ENCODE data around the gene TSPEAR. TPM values are rescaled to one million over a fixed set of nuclear protein-coding genes. Genes with fewer than 3 reads are reported as not detected.
"Not testable (repeated sequence)": the region's sequence is repeated elsewhere in the genome, so short reads cannot be mapped to it uniquely, and the experiment has no call there.

TSPEAR gene
- polyA plus RNA-seq, 4 donors, result 0.09 to 0.53 (median 0.27) TPM; not detected in 1

DNA sequence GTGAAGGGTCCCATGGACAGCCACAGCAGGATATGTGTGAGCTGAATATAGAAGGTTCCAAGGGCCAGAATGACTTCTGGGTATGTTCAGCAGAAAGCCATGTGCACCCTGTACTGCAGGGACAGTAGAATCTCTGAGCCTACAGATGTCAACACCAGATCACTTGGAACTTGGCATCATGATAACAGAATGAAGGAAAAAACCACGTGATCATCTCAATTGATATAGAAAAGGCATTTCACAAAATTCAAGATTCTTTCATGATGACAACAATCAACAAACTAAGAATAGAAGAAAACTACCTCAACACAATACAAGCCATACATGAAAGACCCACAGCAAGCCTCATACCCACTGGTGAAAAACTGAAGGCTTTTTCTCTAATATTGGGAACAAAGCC lies 43.8 kb downstream of the TSPEAR start:
- no peak for FAIRE-seq

DNA sequence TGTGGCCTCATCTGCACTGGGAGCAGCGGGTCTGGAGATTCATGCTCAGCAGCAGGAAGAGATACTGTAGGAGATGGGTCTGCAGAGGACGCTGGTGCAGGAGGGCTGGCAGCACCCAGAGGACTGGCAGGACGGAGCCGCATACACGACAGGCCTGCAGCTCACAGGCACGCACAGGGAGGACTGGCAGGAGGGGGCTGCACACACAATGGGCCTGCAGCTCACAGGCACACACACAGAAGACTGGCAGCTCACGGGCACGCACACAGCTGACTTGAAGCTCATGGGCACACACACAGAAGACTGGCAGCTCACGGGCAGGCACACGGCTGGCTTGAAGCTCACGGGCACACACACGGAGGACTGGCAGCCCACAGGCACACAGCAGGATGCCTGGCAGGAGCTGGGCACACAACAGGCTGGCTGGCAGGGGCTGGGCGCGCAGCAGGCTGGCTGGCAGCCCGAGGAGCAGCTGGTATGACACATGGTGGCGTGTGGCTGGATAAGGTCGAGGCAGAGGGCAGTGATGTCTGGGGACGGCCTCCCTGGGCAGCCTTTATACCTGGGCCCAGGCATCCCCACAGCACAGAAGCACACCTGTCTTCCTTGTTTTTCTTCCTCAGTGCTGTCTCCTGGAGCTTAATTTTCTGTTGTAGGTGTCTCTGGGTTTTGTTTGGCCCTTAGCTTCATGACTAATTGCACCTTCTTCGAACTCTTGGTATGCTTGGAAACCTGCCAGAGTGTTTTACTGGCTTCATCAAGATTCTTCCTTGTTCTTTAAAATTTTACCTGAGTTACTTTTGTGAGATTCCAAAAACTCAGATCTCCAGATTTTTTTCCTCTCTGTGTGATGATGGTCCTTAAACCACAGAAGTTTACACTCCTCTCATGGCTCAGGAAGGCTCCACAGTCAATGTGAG lies 44.7 kb downstream of the TSPEAR start, which contains the start of gene KRTAP12-2:
Gene KRTAP12-2, minus strand, starts transcription at position 527 of the 920 bp plus-strand sequence. Its CDS starts 41 bp downstream, at position 486.
- no peaks in the 10 kb centered on the region for H3K36me3 ChIP-seq (ENCODE audit: control insufficient read depth in 3 of 3, insufficient read depth in 2 of 3, low read depth in 1 of 3, low read length in 3 of 3)
- H3K4me3 ChIP-seq (ENCODE audit: low read depth in 1 of 3, low read length in 3 of 3), result no peak within 1 kb of the TSS
- H3K4me1 ChIP-seq (ENCODE audit: control insufficient read depth in 3 of 3, insufficient read depth in 2 of 3, low read depth in 1 of 3, low read length in 2 of 3), result no peaks in the 10 kb centered on the region
- H3K27me3 ChIP-seq (ENCODE audit: control insufficient read depth in 3 of 3, insufficient read depth in 3 of 3, low read length in 3 of 3), result peaks cover 0 to 4% (median 0%) of the 10 kb centered on the region in 3 donors
- DNase-seq (no peak), FAIRE-seq (no peak)
- H3K9me3 ChIP-seq (ENCODE audit: control insufficient read depth in 2 of 2, insufficient read depth in 1 of 2, low read depth in 1 of 2, low read length in 1 of 2), result peaks cover 0 to 17% of the 10 kb centered on the region in 2 donors
- WGBS, 3 donors, result 38 to 70% (median 47%) methylated on average over 18 to 19 of the region's 19 CpGs
- H3K27ac ChIP-seq (ENCODE audit: low read depth in 1 of 3, low read length in 2 of 3), result no peak within 1 kb of the TSS

More for the DNA sequence above, 43.8 kb downstream of the TSPEAR start:
- Histone ChIP-seq H3K4me3 (ENCODE audit: low read depth in 1 of 3, low read length in 3 of 3) (no peak overlapping the region), H3K9me3 (ENCODE audit: control insufficient read depth in 2 of 2, insufficient read depth in 1 of 2, low read depth in 1 of 2, low read length in 1 of 2) (peaks cover 0 to 23% of the 10 kb centered on the region in 2 donors), H3K27ac (ENCODE audit: low read depth in 1 of 3, low read length in 2 of 3) (no peak overlapping the region), H3K27me3 (ENCODE audit: control insufficient read depth in 3 of 3, insufficient read depth in 3 of 3, low read length in 3 of 3) (peaks cover 0 to 4% (median 0%) of the 10 kb centered on the region in 3 donors), H3K36me3 (ENCODE audit: control insufficient read depth in 3 of 3, insufficient read depth in 2 of 3, low read depth in 1 of 3, low read length in 3 of 3) (no peaks in the 10 kb centered on the region), H3K4me1 (ENCODE audit: control insufficient read depth in 3 of 3, insufficient read depth in 2 of 3, low read depth in 1 of 3, low read length in 2 of 3) (no peaks in the 10 kb centered on the region)
- DNase-seq, result no peak
- WGBS, 3 donors, result 43 to 70% (median 69%) methylated on average over 1 of the region's 1 CpG

DNA sequence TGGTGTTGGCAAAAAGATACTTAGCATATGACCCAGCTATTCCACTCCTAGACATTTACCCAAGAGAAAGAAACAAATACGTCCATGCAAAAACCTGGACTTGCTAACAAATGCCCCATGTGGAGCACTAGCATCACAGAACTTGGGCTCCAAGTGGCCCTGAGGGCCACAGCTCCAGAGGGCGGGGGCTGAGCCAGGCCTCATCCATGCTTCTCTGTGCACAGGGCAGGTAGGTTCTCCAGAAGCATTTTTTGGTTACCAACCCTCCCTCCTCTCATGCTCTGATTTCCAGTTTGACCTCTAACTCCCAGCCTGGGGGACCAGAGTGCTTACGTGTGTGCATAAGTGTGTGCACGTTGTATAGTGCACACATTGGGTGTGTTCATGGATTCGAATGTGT lies 46.7 kb downstream of the TSPEAR start:
- H3K27ac ChIP-seq (ENCODE audit: low read depth in 1 of 3, low read length in 2 of 3), result no peak overlapping the region
- peaks cover 0 to 4% of the 10 kb centered on the region in 2 donors for H3K9me3 ChIP-seq (ENCODE audit: control insufficient read depth in 2 of 2, insufficient read depth in 1 of 2, low read depth in 1 of 2, low read length in 1 of 2)
- DNase-seq, result no peak
- FAIRE-seq, result no peak
- no peak overlapping the region for H3K4me3 ChIP-seq (ENCODE audit: low read depth in 1 of 3, low read length in 3 of 3)
- H3K4me1 ChIP-seq (ENCODE audit: control insufficient read depth in 3 of 3, insufficient read depth in 2 of 3, low read depth in 1 of 3, low read length in 2 of 3), result no peaks in the 10 kb centered on the region
- H3K36me3 ChIP-seq (ENCODE audit: control insufficient read depth in 3 of 3, insufficient read depth in 2 of 3, low read depth in 1 of 3, low read length in 3 of 3), result no peaks in the 10 kb centered on the region
- WGBS, 3 donors, result 82 to 86% (median 83%) methylated on average over 5 of the region's 5 CpGs
- H3K27me3 ChIP-seq (ENCODE audit: control insufficient read depth in 3 of 3, insufficient read depth in 3 of 3, low read length in 3 of 3), result peaks cover 0 to 4% (median 0%) of the 10 kb centered on the region in 3 donors

DNA sequence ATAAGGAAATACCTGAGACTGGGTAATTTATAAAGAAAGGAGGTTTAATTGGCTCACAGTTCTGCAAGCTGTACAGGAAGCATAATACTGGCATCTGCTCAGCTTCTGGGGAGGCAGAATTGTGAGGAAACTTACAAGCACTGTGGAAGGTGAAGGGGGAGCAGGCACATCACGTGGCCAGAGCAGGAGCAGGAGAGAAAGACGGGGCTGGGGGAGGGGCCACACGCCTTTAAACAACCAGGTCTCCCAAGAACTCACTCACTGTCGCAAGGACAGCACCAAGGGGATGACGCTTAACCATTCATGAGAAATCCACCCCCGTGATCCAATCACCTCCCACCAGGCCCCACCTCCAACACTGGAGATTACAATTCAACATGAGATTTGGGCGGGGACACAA lies 49.8 kb downstream of the TSPEAR start:
- DNase-seq; H3K9me3 ChIP-seq (ENCODE audit: control insufficient read depth in 2 of 2, insufficient read depth in 1 of 2, low read depth in 1 of 2, low read length in 1 of 2); H3K4me1 ChIP-seq (ENCODE audit: control insufficient read depth in 3 of 3, insufficient read depth in 2 of 3, low read depth in 1 of 3, low read length in 2 of 3); FAIRE-seq; H3K4me3 ChIP-seq (ENCODE audit: low read depth in 1 of 3, low read length in 3 of 3); H3K27ac ChIP-seq (ENCODE audit: low read depth in 1 of 3, low read length in 2 of 3); H3K36me3 ChIP-seq (ENCODE audit: control insufficient read depth in 3 of 3, insufficient read depth in 2 of 3, low read depth in 1 of 3, low read length in 3 of 3); H3K27me3 ChIP-seq (ENCODE audit: control insufficient read depth in 3 of 3, insufficient read depth in 3 of 3, low read length in 3 of 3): not testable (repeated sequence)
- WGBS, 3 donors, result 47 to 73% (median 55%) methylated on average over 7 of the region's 7 CpGs

DNA sequence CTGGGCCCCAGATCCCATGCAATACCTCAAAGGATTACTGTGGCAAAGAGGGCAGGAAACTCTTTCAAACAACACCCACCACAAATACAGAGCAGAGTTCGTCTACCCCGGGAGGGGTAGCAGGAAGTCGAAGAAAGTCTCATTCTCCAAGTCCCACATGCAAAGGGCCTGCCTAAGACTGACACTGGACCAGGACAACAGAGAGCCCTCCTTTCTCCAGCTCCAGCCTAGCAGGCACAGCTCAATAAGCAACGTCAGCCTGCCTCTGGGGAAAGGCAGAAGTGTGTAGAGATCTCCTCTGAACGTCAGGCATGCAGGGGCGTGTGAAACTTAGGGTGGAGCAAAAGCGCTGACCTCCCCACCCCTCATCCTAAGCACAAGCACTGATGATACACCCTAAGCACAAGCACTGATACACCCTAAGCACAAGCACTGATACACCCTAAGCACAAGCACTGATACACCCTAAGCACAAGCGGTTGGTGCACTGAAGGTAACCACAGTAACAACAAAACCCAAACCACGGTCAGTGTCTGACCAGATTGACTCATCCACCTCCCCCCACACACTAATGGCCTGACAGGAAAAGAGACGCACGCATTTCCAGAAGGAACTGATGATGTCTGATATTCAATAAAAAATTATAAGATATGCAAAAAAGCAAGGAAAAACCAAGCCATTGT lies 52.3 kb downstream of the TSPEAR start:
- 24 to 54% (median 34%) methylated on average over 11 of the region's 11 CpGs for WGBS, 3 donors
- DNase-seq, result peak in 1 of 2 donors; percentile 26
- no peaks in the 10 kb centered on the region for H3K27me3 ChIP-seq (ENCODE audit: control insufficient read depth in 3 of 3, insufficient read depth in 3 of 3, low read length in 3 of 3)
- peaks cover 1 to 8% of the 10 kb centered on the region in 2 donors for H3K9me3 ChIP-seq (ENCODE audit: control insufficient read depth in 2 of 2, insufficient read depth in 1 of 2, low read depth in 1 of 2, low read length in 1 of 2)
- no peaks in the 10 kb centered on the region for H3K36me3 ChIP-seq (ENCODE audit: control insufficient read depth in 3 of 3, insufficient read depth in 2 of 3, low read depth in 1 of 3, low read length in 3 of 3)
- peak overlapping the region in 1 of 3 donors; percentile 83 for H3K27ac ChIP-seq (ENCODE audit: low read depth in 1 of 3, low read length in 2 of 3)
- peaks cover 0 to 3% (median 0%) of the 10 kb centered on the region in 3 donors for H3K4me1 ChIP-seq (ENCODE audit: control insufficient read depth in 3 of 3, insufficient read depth in 2 of 3, low read depth in 1 of 3, low read length in 2 of 3)
- no peak overlapping the region for H3K4me3 ChIP-seq (ENCODE audit: low read depth in 1 of 3, low read length in 3 of 3)
- FAIRE-seq, result no peak

DNA sequence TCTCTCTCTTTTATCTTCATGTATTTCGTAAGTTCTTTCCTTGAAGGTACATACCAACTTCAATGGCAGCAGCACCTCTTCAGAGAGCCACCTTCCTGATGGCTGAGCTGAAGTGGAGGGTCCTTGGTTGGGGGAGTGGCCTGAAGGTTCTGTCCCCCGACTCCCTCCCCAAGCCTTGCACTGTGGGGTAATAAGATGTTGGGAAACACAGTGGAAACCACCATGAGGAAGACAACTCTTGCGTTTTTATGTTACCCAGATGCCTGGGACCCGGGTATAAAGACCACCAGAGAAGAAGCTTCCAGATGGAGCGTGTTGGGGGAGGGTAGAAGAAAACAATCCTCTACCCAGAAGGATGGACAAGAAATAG lies 52.8 kb downstream of the TSPEAR start:
- Histone ChIP-seq H3K4me1 (ENCODE audit: control insufficient read depth in 3 of 3, insufficient read depth in 2 of 3, low read depth in 1 of 3, low read length in 2 of 3) (peaks cover 0 to 3% (median 0%) of the 10 kb centered on the region in 3 donors), H3K27ac (ENCODE audit: low read depth in 1 of 3, low read length in 2 of 3) (peak overlapping the region in 1 of 3 donors; percentile 83), H3K9me3 (ENCODE audit: control insufficient read depth in 2 of 2, insufficient read depth in 1 of 2, low read depth in 1 of 2, low read length in 1 of 2) (peaks cover 1 to 8% of the 10 kb centered on the region in 2 donors), H3K4me3 (ENCODE audit: low read depth in 1 of 3, low read length in 3 of 3) (no peak overlapping the region), H3K27me3 (ENCODE audit: control insufficient read depth in 3 of 3, insufficient read depth in 3 of 3, low read length in 3 of 3) (no peaks in the 10 kb centered on the region), H3K36me3 (ENCODE audit: control insufficient read depth in 3 of 3, insufficient read depth in 2 of 3, low read depth in 1 of 3, low read length in 3 of 3) (no peaks in the 10 kb centered on the region)
- DNase-seq (no peak), FAIRE-seq (no peak)
- WGBS, 3 donors, result 77 to 79% (median 79%) methylated on average over 5 of the region's 5 CpGs

DNA sequence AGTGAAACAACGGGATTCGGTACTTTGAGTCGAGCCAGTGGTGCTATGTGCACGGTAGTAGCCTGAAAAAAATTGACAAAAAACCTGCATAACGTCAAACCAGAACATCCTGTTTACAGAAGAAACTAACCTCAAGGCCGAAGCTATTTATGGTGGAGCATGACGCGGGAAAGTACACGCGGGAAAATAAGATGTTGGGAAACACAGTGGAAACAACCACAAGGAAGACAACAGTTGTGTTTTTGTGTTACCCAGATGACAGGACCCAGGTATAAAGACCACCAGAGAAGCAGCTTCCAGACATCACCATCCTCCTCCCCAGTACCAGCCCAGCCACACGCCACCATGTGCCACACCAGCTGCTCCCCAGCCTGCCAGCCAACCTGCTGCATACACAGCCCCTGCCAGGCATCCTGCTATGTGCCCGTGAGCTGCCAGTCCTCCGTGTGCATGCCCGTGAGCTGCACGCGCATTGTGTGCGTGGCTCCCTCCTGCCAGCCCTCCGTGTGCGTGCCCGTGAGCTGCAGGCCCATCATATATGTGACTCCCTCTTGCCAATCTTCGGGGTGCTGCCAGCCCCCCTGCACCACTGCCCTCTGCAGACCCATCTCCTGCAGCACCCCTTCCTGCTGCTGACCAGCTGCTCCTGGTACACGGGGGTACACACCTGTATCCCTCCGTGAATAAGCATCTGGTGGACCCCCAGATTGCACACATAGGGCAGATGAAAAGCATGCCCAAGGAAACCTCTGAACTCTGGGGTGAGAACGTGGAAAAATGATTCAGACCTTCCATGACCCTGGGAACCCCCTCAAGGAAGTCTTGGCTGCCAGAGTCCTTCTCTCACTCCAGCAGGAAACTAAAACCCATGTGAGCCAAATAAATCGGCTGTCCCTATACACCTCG lies 53.5 kb downstream of the TSPEAR start, which contains the start of gene KRTAP12-3:
Gene KRTAP12-3, plus strand, starts transcription at position 298 of the 906 bp plus-strand sequence. Its CDS starts 48 bp downstream, at position 346.
- H3K4me3 ChIP-seq (ENCODE audit: low read depth in 1 of 3, low read length in 3 of 3), result no peak within 1 kb of the TSS
- 70 to 75% (median 71%) methylated on average over 26 of the region's 26 CpGs for WGBS, 3 donors
- H3K4me1 ChIP-seq (ENCODE audit: control insufficient read depth in 3 of 3, insufficient read depth in 2 of 3, low read depth in 1 of 3, low read length in 2 of 3), result peaks cover 0 to 3% (median 0%) of the 10 kb centered on the region in 3 donors
- peaks cover 1 to 11% of the 10 kb centered on the region in 2 donors for H3K9me3 ChIP-seq (ENCODE audit: control insufficient read depth in 2 of 2, insufficient read depth in 1 of 2, low read depth in 1 of 2, low read length in 1 of 2)
- FAIRE-seq (no peak), DNase-seq (peak in 1 of 2 donors; percentile 52)
- no peaks in the 10 kb centered on the region for H3K27me3 ChIP-seq (ENCODE audit: control insufficient read depth in 3 of 3, insufficient read depth in 3 of 3, low read length in 3 of 3)
- peak within 1 kb of the TSS in 2 of 3 donors; percentile 68 to 83 for H3K27ac ChIP-seq (ENCODE audit: low read depth in 1 of 3, low read length in 2 of 3)
- H3K36me3 ChIP-seq (ENCODE audit: control insufficient read depth in 3 of 3, insufficient read depth in 2 of 3, low read depth in 1 of 3, low read length in 3 of 3), result no peaks in the 10 kb centered on the region
